GM12878 (cell line): ENCODE results near the gene RXFP1.
"Not testable (repeated sequence)": the region's sequence is repeated elsewhere in the genome, so short reads cannot be mapped to it uniquely, and the experiment has no call there.

Experiments
- BACH1 ChIP-seq: fragments of 450-650 bp; IDR thresholded peaks from 2 replicates; pipeline ENCODE4 v1.6.1; 2017; ENCODE audit warnings: mild to moderate bottlenecking, borderline replicate concordance
- BHLHE40 ChIP-seq, 2 experiments: fragments of 450-650 bp in 1 of 2; IDR thresholded peaks; 2 replicates each; pipeline ENCODE4 v1.6.1; 2011 to 2017; ENCODE audit warnings: low read depth in 2 of 2, borderline replicate concordance in 1 of 2, improper control_type of control experiment in 1 of 2, low read length in 1 of 2, mild to moderate bottlenecking in 1 of 2
- BRCA1 ChIP-seq: IDR thresholded peaks from 2 replicates; pipeline ENCODE4 v1.6.1; 2011; ENCODE audit warnings: low read depth, low read length, improper control_type of control experiment
- CBFB ChIP-seq: IDR thresholded peaks from 2 replicates; pipeline ENCODE4 v1.6.1; 2016; ENCODE audit warnings: antibody characterized with exemption, low read depth
- CTCF ChIP-seq, 3 experiments: IDR thresholded peaks in 2 of 3; conservative IDR thresholded peaks in 1 of 3; 2 replicates each; pipeline ENCODE4 v1.5.1; 2011; ENCODE audit warnings: low read depth in 3 of 3, low read length in 3 of 3, mild to moderate bottlenecking in 3 of 3, control low read depth in 2 of 3, moderate library complexity in 2 of 3, inconsistent platforms in 1 of 3, mixed read lengths in 1 of 3; ENCODE audit not compliant: control insufficient read depth in 2 of 3, insufficient read depth in 1 of 3; ENCODE audit errors: extremely low read depth in 1 of 3
- EP300 ChIP-seq, 2 experiments: fragments of 150-350 bp in 1 of 2; IDR thresholded peaks; 2 replicates each; pipeline ENCODE4 v1.6.1; 2011 to 2012; ENCODE audit warnings: low read depth in 2 of 2, low read length in 2 of 2, borderline replicate concordance in 1 of 2, improper control_type of control experiment in 1 of 2, inconsistent platforms in 1 of 2; ENCODE audit not compliant: control insufficient read depth in 1 of 2
- ETV6 ChIP-seq, 2 experiments: fragments of 450-650 bp in 1 of 2; IDR thresholded peaks in 1 of 2; conservative IDR thresholded peaks in 1 of 2; 2 replicates each; pipeline ENCODE4 v1.6.1; 2014; ENCODE audit warnings: antibody characterized with exemption in 1 of 2, borderline replicate concordance in 1 of 2, low read depth in 1 of 2, mild to moderate bottlenecking in 1 of 2, moderate library complexity in 1 of 2
- EZH2 ChIP-seq: IDR thresholded peaks from 2 replicates; pipeline ENCODE4 v1.6.1; 2012; ENCODE audit warnings: low read depth, mild to moderate bottlenecking, control low read depth, inconsistent platforms, low read length, borderline replicate concordance; ENCODE audit not compliant: control insufficient read depth
- MAX ChIP-seq: IDR thresholded peaks from 2 replicates; pipeline ENCODE4 v1.6.1; 2012; ENCODE audit warnings: low read depth, low read length, improper control_type of control experiment
- NFYB ChIP-seq: IDR thresholded peaks from 2 replicates; pipeline ENCODE4 v1.6.1; 2011; ENCODE audit warnings: low read depth, mild to moderate bottlenecking, low read length, improper control_type of control experiment, moderate library complexity; ENCODE audit not compliant: insufficient read depth
- POLR2A ChIP-seq: IDR thresholded peaks from 2 replicates; pipeline ENCODE4 v1.6.1; 2011; ENCODE audit warnings: low read depth, mild to moderate bottlenecking, low read length
- POLR2AphosphoS5 ChIP-seq: IDR thresholded peaks from 2 replicates; pipeline ENCODE4 v1.6.1; 2011; ENCODE audit warnings: mild to moderate bottlenecking, low read length, inconsistent platforms
- TCF7 ChIP-seq: IDR thresholded peaks from 2 replicates; pipeline ENCODE4 v1.6.1; 2014; ENCODE audit warnings: antibody characterized with exemption, borderline replicate concordance
- ZNF24 ChIP-seq: fragments of 450-650 bp; IDR thresholded peaks from 2 replicates; pipeline ENCODE4 v1.6.1; 2017; ENCODE audit warnings: antibody characterized with exemption, mild to moderate bottlenecking

- not testable (repeated sequence) for TF ChIP-seq TCF7; CTCF (IDR thresholded peaks at IDR 0.05 in 2 of 3, conservative IDR thresholded peaks at IDR 0.05 in 1 of 3; ENCODE audit: control insufficient read depth in 2 of 3, extremely low read depth in 1 of 3, insufficient read depth in 1 of 3, low read depth in 3 of 3, low read length in 3 of 3); POLR2A; BHLHE40 (IDR thresholded peaks at IDR 0.05; ENCODE audit: borderline replicate concordance in 1 of 2, low read depth in 2 of 2, low read length in 1 of 2); ETV6 (conservative IDR thresholded peaks at IDR 0.05 in 1 of 2, IDR thresholded peaks at IDR 0.05 in 1 of 2; ENCODE audit: borderline replicate concordance in 1 of 2, low read depth in 1 of 2); ZNF24; MAX; NFYB; CBFB; BRCA1; POLR2AphosphoS5; EP300 (IDR thresholded peaks at IDR 0.05; ENCODE audit: borderline replicate concordance in 1 of 2, control insufficient read depth in 1 of 2, low read depth in 2 of 2, low read length in 2 of 2); EZH2; BACH1
Measured at GRCh38 chr4:158663255-158663654, 141.6 kb downstream of the RXFP1 start.
